NOMO-1 treated with DMSO at 0.1 percent for 48 hours (cell line): Measurements from ENCODE around the gene TRPM6.

Source experiments
- DNase-seq: peaks from one replicate; lab custom pipeline; 2025; ENCODE audit not compliant: unreplicated experiment; lab: John Stamatoyannopoulos, UW

The TRPM6 gene

DNA sequence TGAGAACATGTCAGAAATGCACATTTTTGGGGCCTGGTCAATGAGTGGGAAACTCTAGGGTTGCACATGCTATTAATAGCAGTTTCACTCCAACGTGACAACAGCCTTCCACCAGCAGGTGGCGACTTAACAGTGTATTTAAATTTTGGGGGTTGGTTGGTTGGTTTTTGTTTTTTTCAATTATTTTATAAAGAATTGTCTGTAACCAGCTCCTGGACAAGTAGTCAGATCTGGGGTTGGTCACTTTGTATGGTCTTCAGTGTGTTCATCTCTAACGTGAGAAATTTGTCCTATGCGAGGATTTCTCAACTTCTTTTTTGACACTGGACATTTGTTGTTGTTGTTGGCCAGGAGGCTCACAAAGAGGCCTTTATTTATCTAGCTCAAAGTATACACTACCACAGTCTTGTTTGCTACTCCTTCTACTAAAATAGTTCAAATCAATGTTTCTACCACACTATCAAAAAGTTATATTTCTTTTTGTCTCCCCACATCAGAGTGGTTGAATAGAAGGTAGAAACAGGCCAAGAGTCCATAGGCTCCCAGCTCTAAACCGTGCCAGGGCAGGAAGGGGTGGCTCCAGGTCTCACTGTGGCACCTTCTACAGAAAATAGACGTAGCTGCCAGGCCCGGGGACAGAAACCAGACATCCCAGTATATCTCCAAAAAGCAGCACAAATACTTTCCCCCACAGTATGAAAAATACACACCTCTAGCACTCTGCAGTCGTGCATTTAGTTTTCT, 110.4 kb downstream of the TRPM6 start:
- DNase-seq: no peak

DNA sequence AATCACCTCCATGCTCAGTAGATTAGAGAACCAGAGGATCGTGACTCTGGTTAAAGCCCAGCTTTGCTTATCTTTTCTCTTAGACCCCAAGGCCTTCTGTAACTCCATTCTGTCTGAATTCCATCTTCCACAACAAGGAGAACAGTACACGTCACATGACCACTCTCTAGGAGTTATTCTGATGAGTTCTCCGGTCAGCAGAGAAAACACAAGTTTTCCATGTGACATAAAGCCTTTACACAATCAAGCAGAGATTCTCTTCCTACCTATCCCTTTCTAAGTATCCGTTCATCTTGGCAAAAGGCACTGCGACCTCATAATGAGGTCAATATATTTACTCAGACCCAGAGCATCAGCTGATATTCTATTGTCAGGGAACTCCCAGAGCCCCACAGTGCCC, 112.3 kb downstream of the TRPM6 start:
- no peak for DNase-seq

DNA sequence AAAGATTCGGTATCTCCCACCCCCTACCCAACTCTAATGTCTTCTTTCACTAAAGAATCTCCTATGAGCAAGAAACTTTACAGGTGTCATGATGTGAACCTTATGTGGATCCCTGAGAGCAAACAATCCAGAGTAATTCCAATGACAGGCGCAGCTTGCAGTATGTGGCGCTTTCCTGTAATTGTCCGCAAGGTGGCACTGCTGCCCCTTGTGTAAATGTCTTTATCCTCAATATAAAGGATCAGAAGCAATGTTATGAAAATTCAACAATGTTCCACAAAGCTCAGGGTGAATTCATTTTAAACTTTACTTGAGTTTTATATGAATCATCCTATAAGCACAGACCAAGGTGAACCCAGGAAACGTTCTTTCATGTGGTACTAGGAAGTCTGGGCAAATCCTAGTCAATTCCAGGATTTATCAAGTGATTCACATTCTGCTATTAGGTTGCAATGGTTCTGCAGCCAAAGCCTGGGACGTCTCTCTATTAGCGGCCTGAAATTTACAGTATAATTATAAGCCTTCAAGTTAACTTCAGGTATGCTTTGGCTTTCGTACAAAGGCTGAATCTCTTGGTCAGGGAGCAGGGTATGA, 113.7 kb downstream of the TRPM6 start:
- peak; percentile 32 for DNase-seq

DNA sequence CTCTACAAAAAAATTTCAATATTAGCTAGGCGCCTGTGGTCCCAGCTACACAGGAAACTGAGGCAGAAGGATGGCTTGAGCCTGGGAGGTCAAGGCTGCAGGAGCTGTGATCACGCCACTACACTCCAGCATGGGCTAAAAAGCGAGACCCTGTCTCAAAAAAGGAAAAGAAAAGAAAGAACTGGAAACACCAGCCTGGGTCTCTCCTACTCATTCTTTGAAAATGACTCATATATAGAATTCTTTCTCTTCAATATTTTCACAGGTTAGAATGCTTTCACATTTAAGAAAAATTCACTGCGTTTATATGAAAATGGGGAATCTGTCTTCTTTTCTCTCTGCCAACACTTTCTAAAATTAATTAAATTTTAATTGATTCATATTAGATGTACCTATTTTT, 115.6 kb downstream of the TRPM6 start:
- DNase-seq: no peak

DNA sequence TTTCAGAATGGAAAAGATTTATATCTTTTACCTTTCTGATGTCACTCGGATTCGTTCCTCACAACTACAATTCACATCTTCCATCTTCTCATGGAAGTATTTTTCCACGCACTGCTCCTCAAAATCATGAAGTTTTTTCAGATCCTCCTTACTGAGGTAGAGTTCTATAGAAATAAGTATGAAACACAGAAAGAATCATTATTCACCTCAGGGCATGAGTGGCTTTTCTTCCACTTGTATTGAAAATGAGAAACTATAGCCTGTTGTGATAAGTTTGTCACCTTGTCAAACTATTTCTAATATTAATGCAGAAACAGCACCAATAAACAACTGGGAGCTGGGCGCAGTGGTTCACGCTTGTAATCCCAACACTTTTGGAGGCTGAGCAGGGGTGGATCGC, 116.0 kb downstream of the TRPM6 start:
- no peak for DNase-seq

DNA sequence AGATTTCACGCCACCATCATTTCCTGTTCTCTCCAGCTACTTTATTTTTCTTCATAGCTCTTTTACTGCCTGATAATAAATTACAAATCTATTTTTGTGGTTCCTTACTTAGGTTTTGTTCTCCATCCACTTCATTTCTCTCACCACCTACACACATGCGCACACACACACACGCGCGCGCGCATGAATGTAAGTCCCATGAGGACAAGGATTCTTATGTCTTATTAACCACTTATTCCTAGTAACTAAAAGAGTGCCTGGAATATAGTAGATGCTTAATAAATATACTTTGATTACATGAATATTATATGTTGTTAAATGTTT, 116.5 kb downstream of the TRPM6 start:
- DNase-seq: no peak

DNA sequence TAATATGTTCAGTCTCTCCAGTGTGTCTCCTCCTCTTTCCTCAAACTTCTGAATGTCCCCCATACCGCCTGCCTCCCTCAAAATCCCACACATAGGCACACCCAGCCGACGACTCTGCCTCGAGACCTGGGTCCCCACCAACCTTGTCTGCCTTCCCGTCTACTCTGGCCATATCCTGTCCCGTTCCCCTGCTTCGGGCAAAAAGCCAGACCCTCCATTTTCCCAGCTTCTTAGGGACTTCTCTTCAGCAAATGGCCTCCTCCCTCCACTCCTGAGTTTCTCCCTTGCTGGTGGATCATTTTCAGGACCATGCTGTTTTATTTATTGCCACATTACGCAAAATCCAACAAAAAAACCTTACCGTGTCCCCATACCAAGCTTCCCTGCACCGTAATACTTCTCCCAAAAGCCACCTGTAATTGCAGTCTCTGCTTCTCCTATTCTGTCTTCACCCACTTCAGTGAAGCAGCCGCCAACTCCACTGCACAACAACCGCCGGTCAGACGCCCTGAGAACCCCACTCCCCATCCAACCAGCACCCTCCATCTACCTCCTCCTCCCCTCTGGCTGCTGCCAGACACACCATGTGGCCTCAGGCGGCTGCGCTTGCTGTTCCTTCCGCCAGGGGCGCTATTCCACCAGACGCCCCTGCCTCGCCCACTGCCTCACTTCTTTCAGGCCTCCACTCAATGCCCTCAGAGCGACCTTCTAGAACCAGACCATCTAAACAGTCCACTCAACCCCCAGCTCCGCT, 117.0 kb downstream of the TRPM6 start:
- peak; percentile 6 for DNase-seq

DNA sequence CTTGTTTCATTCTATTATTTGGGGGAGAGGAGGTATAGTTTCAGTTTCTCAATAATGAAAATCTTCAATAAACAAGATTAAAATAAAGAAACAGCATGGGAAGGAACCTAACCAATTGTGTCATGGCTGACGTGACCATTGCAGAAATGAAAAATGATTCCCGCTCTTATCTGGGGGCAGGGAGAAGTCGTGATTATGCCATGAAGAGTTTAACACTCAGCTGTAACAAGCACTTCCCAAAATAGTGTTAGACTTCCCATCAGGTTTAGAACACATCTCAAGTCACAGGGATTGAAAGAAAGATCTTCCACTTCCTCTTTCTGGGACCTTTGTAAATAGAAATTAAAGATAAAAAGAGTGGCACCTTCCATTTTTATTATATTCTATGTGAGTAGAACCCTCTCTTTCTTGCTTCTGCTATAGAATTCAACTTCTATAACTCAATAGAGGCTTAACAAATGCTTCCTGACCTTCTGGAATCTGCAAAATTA, 122.2 kb downstream of the TRPM6 start:
- DNase-seq: no peak

DNA sequence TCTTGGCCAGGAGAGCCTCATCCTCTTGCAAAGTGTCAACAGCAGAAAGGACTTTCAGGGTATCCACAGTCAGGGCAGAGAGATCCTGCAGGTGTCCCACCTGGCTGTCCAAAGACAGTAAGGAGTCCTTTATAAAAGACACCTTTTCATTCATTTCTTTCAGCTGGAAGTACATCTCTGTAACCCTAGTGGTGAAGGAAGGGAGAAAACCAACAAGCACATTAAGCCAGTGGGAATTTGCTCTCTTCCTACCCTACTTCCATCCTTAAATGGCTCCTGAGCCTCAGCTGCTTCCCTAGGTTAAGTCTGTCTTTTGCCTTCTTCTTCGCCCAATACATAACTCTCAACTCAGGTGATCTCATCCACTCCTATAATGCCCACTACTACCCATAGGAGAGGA, 124.8 kb downstream of the TRPM6 start:
- DNase-seq: no peak

DNA sequence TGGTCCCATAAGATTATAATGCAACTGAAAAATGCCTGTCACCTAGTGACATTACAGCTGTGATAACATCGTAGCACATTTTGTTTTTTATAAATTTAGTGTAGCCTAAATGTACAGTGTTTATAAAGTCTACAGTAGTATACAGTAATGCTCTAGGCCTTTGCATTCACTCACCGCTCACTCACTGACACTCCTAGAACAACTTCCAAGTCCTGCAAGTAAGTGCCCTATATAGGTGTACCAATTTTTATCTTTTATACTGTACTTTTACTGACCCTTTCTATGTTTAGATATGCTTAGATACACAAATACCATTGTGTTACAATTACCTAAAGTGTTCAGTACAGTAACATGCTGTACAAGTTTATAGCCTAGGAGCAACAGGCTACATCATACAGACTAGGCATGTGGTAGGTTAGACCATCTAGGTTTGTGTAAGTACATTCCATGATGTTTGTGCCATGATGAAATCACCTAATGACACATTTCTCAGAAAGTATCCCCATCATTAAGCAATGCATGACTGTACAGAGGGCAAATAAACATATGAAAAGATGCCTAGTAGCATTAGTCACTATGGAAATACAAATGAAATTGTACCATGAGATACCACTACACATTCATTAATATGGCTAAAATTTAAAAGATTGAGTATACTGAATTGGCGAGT, 127.6 kb downstream of the TRPM6 start:
- DNase-seq: no peak

DNA sequence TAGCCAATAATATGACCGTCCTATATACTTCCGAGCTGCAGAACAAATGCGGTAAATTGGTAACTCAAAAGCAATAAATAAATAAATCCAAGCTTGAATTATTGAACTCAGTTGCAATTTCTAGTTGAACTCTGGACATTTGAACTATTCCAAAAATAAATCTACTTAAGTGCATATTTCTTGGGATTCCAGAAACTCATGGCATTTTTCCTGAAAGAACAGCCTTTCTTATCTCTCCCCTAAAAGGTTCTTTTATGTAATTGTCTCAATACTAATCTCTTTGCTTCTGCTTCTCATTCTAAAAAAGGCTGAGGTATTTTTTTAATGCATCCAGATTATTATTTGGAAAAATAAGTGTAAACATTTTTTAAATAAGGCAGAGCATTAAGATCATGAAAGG, 131.7 kb downstream of the TRPM6 start:
- no peak for DNase-seq

DNA sequence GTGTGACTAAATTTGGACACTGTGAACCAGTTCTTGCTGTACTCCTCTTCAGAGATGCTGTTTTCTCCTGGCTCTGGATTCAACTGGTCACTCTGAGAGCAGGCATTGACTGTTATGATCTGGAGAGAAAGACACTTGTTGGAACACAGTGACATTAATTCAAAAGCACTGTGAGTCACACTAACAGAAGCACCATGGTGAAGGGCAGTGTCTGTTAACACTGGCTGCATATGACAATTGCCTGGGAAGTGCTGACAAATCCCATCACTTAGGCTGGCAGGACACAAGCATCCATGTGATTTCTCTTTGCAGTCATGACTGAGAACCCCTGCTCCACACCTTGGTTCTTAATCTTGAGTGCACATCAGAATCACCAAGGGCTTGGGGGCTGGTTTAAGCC, 132.4 kb downstream of the TRPM6 start:
- no peak for DNase-seq

DNA sequence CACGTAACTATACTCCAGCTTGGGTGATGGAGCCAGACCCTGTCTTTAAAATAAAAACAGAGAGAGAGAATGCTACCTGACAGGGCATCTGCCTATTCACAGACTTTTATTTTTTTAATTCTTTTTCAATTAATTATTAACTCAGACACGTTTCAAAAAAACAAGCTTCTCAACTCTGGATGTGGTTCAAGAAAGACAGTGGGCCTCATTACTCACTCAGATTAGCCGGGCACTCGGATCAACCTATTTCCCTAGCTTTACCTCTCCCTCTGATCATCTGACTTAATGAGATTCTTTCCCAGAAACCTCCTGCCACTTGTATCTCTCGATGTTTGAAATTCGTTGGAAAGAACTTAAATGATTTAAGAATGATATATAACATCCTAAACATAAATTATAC, 134.1 kb downstream of the TRPM6 start:
- no peak for DNase-seq

DNA sequence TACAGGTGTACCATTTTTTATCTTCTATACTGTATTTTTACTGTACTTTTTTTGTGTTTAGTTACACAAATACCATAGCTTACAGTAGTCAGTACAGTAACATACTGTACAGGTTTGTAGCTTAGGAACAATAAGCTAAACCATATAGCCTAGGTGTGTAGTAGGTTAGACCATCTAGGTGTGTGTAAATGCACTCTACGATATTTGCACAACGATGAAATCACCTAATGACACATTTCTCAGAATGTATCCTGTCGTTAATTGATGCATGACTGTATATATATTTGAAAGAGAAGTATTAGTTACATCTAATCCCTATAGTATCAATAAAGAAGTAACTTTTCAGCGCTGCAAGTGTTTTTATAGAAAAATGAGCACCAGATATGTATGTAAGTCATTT, 138.8 kb downstream of the TRPM6 start:
- DNase-seq: no peak

DNA sequence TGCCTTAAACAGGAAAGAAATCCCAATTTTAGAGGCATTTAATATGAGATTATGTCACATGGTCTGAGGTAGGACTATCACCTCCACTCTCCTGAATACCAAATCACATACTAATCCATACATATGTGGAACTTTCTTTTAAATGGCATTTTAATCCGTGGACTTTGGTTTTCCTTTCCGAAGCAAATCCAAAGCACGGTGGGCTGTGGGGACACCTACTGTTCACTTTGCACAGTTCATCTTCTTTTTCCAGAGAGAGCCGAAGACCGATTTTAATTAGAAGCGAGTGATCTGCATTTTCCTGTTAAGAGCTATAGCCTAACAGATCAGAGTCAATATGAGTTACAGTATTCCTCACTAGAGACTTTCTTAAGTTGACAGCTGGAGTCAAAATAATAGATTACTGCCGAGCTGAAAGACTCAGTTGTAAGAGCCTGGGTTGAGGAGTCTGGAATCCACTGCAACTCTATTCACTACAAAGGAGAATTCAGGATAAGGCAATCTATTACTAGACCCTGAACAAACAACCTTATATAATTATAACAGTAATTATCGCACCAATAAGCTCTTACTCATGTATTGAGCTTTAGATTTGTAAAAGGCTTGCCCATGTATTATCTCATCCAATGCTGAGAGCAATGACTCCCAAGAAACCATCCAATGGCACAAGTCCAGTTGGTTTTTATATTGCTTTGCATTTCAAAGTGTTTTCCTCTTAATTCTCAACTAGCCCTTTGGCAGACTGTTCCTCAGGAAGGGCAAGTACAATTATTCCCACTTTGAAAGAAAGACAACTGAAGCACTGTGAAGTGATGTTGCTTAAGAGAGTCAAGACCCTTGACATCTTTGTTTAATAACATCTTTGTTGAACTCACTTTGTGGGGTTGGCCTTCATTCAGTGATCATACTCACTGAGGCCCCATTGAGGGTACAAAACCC, 144.7 kb downstream of the TRPM6 start:
- peak; percentile 26 for DNase-seq

DNA sequence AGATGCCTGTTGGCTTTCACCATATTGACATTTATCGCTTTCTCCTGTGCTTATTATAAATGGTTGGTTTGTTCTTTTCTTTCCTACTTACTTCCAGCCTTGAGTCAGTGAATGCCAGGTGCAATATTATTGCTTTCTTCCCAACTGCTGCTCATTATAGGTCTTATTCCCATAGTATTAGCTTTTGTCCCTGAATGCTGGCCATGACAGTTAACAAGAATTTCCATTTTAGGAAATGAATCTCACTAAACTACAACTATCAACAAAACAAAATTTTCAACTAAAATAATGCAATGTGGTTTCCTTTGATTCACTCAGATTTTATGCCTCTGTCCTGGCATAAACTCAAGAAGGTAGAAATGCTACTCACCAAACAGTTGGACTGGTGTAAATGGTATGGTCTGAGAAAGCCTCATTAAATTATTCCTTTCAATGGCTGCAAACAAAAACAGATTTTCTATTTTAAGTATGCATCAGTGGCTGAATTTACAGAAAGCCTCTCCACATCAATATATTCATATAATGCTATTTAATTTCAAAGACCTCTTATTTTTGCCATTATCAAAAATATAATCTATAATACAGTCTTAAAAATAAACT, 145.4 kb downstream of the TRPM6 start:
- DNase-seq: no peak

DNA sequence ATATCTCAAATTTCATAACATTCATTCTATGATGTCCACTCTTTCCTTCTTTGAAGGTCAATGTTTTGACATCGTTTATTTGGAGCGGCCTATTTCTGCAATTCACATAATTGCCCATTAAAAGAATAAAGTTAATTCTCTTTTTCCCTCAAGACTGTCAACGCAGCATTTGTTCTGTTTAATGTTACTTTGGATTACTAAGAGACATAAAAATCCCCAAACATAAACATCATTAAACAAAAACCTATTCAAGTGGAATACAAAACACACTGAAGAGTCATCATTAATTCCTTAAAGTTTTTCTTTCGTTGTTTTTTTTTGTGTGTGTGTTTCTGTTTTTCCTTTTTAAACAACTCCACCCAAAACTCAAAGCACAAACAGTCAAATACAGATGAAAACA, 151.1 kb downstream of the TRPM6 start:
- DNase-seq: no peak

DNA sequence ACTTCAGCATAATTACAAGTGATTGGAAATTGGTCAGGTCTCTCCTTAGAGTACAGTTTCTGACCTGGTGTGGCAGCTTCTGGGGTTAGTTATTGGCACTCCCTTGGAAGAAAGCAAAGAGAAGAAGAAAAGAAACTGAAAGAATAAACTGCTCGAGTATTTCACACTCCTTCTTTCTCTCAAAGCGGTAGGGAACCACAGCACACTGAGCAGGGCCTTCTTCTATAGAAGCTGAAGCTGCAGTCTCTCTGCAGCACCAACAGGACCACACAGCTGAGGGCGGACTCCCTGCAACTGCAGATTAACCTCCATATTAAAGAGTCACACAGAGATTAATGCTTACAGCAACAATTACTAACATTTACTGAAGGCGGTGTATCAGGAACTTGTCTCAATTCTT, 152.0 kb downstream of the TRPM6 start:
- DNase-seq: peak; percentile 9

DNA sequence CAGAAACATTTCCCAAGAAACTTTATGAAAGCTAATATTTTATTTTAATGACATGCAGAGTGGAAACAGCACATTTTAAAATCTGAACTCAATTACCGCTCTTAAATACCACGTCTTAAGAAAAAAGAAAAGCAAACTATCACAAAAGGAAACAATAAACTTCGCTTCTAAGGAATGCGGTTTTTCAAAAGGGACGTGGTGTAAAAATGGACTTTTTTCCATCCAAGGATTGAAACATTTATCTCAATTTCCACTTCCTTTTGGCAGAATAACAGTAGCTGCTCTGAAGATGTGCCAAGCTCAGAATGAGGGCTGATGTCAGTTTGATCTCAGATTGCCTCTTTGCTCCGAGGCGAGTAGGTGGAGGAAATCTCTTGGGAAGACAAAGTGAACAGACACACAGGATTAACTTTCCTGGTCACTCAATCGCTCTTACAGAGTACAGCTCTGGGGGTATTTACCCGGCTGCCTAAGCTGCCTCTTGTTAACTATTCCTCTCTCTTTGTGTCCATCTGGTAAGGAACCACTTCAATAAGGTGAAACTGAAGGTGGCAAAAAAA, 158.5 kb downstream of the TRPM6 start:
- DNase-seq: no peak

DNA sequence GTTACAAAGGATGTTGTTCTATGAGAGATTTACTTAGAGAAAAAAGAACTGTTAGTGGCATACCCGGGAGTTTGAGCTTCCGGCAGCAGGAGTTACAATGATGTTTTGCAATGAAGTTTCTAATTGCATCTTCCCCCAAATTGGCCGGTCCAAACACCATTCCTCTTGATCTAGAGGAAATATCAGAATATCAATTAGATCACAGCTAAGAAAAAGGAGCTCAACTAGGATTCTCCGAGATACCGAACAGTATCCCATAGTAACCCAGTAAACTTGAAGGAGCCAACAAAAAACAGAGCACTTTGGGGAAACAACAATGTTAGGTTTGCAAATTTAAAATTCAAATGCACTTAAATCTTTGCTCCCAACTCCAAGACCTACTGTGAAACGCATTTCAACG, 159.5 kb downstream of the TRPM6 start:
- no peak for DNase-seq
